ENCODE measurements around the gene TCERG1L. TPM values are rescaled to one million over a fixed set of nuclear protein-coding genes. Genes with fewer than 3 reads are reported as not detected.

TCERG1L gene
- total RNA-seq, 2 experiments from 2014 or later: 0.08 TPM; not detected in 1

DNA sequence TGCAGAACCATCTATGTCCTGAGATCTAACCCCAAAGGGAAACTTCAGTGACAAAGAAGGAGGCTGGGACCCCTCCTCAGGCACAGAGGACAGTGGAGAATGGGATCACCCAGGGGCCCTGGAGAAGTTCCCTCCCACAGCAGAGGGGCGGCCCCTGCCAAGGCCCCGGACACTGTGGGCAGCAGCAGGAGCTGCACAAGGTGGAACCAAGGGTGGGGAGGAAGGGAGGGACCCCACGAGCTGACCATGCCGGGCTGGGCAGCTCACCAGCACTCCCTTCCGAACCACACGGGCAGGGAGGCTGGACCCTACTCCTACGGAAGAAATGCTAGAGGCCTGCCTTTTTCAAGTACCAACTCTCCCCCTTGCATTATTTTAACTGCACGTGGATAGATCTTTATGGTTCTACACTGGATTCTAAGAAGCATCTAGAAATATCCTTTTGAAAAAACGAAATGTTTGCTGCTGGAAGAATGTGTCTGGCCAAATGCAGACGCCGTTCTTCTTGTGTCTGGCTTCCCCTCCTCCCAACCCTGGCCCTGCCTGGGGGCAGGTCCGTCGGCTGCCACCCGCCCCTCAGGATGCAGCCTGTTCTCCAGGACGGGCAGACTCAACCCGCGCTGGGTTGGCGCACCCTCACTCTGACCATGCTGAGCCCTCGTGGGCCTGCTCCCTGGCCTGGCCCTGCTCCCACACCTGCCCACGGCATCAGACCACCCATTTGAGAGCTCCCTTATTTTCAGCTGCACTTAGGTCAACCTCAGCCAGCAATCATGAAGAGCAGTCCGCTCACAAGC lies 193.9 kb downstream of the TCERG1L start:
- Mint-ChIP-seq H3K27ac (no peak overlapping the region), H3K9me3 (no peaks in the 10 kb centered on the region), H3K27me3 (no peaks in the 10 kb centered on the region)

DNA sequence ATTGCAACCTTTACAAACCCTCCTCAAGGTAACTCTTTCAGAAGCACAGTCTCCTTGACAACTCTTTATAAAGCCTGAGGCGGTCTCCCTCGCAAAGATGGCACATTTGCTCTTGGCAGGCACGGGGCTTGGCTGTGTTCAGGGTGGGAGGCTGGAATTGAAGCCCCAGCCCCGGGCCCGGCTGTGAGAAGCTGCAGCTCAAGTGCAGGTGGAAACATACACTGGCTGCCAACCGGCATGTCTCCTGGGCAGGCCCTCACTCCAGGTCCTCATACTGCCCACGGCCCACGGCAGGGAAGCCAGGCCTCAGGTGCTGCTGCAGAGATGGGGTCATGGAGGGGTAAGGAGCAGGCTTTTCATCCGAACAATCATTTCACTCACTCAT lies 194.5 kb downstream of the TCERG1L start:
- H3K27me3 Mint-ChIP-seq: no peaks in the 10 kb centered on the region
- no peaks in the 10 kb centered on the region for H3K36me3 Mint-ChIP-seq
- H3K4me3 Mint-ChIP-seq: no peak overlapping the region
- H3K4me1 Mint-ChIP-seq: no peaks in the 10 kb centered on the region
- no peak for DNase-seq
- no peak overlapping the region for H3K27ac Mint-ChIP-seq
- H3K9me3 Mint-ChIP-seq: no peaks in the 10 kb centered on the region

More for the DNA sequence above, 193.9 kb downstream of the TCERG1L start:
- no peaks in the 10 kb centered on the region for H3K36me3 Mint-ChIP-seq
- H3K4me1 Mint-ChIP-seq: no peaks in the 10 kb centered on the region
- no peak for DNase-seq
- H3K4me3 Mint-ChIP-seq: no peak overlapping the region

DNA sequence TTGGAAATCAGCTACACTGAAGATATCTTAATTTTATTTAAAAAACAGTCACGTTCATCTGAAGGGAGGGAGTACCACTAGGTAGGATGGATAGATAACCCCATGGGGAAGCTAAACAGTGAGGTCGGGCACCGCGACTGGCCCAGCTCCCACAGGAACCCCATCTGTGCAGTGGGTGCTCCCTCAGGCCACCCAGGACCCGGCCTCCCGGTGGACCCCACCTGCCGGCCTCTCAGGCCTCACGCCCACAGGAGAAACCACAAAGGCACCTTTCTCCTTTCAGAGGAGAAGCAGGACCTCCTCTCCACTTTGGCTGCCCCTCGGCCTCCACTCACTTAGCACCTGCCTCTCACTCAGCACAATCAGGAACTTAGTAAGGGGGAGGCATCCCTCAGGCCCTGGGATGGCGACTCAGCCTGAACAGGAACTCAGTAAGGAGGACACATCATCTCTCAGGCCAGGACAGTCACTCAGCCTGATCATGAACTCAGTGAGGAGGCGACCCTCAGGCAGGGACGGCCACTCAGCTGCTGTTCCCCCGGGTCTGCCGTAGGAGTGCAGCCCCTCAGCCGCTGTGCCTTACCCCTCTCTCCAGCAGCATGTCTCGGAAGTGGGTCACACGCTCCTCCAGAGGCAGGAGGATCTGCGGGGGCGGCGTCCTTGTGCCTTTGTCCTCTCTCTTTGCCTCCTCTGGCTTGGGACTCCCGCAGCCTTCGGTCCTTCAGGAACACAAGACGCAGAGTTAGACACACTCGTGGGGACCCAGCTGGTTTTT lies 195.1 kb downstream of the TCERG1L start:
- Mint-ChIP-seq H3K27ac (no peak overlapping the region), H3K27me3 (no peaks in the 10 kb centered on the region), H3K9me3 (no peaks in the 10 kb centered on the region), H3K36me3 (no peaks in the 10 kb centered on the region), H3K4me1 (no peaks in the 10 kb centered on the region), H3K4me3 (no peak overlapping the region)
- DNase-seq: no peak

DNA sequence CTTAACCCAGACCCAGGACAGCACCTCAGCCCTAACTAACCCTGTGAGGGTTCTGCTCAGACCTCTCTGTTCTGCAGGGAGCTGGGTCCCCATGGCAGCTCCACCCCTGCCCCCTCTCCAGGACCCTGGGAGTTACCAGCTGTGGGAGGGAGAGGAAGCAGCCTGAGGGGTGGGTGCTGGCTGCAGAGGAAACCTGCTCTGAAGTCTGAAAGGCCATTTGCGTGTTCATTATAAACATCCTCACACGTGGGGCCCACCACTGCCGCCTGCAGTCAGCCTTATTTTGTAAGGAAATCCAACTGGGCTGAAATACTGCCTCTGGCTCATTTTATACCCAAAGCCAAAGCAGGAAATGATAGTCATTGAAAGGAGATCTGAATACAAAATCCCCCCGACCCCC lies 195.7 kb downstream of the TCERG1L start:
- DNase-seq: no peak
- no peaks in the 10 kb centered on the region for H3K36me3 Mint-ChIP-seq
- no peak overlapping the region for H3K27ac Mint-ChIP-seq
- H3K4me1 Mint-ChIP-seq: no peaks in the 10 kb centered on the region
- H3K9me3 Mint-ChIP-seq: no peaks in the 10 kb centered on the region
- H3K27me3 Mint-ChIP-seq: no peaks in the 10 kb centered on the region
- H3K4me3 Mint-ChIP-seq: no peak overlapping the region

DNA sequence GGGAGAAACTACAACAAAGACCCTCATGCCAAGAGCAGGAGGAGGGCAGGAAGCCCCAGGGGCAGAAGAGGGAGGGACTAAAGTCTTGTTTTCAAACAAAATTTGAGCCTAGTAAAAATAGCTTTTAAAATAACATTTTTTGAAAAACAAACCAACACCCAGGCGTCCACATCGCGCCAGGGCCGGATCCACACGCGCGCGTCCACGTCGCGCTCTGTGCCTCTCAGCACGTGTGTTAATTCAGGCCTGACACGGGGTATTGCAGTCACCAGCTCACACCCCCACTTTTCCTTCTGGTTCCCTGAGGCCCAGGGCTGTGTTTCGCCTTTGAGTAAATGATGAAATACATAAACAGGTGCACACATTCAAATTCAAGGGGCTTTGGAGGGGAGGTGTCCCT lies 196.2 kb downstream of the TCERG1L start:
- H3K4me3 Mint-ChIP-seq: no peak overlapping the region
- H3K9me3 Mint-ChIP-seq: no peaks in the 10 kb centered on the region
- no peaks in the 10 kb centered on the region for H3K4me1 Mint-ChIP-seq

DNA sequence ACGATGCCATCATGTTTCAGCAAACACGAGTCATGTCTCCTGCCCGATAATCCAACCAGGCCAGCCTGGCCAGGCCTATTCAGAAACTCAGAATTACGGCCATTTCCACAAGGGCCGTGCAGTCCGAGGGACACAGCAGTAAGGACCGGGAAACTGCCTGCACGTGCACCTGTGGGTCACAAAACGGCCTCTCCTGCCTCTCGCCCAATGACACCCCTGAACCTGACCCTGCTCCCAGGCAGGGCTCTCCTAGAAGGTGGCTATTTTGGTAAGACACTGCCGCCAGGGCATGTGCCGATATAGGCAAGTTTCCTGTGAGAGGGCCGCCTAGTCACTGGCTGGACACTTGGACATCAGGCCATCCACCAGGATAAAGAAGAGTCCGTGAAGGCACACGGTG lies 196.7 kb downstream of the TCERG1L start:
- Mint-ChIP-seq H3K27me3 (no peaks in the 10 kb centered on the region), H3K36me3 (no peaks in the 10 kb centered on the region), H3K4me1 (no peaks in the 10 kb centered on the region), H3K4me3 (no peak overlapping the region), H3K9me3 (no peaks in the 10 kb centered on the region), H3K27ac (no peak overlapping the region)
- DNase-seq: no peak

More for the DNA sequence above, 196.2 kb downstream of the TCERG1L start:
- DNase-seq: no peak
- Mint-ChIP-seq H3K36me3 (no peaks in the 10 kb centered on the region), H3K27me3 (no peaks in the 10 kb centered on the region), H3K27ac (no peak overlapping the region)

DNA sequence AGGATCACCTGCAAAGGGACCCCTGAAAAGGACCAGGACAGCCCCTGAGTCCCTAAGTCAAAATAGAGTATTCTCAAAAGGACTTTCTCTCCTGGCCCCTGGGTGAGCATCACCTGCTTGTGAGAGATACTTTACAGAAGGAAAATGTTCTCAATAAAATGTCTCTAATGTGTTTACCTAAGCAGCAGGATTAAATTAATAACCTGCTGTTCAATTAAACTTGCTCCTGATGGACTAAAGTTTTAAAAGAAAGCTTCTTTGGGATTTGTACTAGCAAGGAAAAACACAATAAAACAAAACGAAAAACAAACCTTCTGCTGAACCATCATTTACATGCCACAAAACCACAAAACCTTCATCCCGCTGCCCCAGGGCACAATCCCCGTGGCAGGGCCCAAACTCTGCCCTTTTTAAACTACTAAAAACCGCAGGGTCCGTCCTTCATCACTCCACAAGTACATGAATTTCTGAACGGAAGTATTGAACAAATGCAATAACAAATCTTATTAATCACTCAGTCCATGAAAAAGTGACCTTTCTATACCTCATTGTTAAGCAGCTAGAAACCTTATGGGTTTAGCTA lies 197.7 kb downstream of the TCERG1L start:
- H3K4me1 Mint-ChIP-seq: no peaks in the 10 kb centered on the region
- DNase-seq: no peak
- no peaks in the 10 kb centered on the region for H3K9me3 Mint-ChIP-seq
- no peak overlapping the region for H3K27ac Mint-ChIP-seq
- no peaks in the 10 kb centered on the region for H3K36me3 Mint-ChIP-seq
- H3K27me3 Mint-ChIP-seq: no peaks in the 10 kb centered on the region
- H3K4me3 Mint-ChIP-seq: no peak overlapping the region

DNA sequence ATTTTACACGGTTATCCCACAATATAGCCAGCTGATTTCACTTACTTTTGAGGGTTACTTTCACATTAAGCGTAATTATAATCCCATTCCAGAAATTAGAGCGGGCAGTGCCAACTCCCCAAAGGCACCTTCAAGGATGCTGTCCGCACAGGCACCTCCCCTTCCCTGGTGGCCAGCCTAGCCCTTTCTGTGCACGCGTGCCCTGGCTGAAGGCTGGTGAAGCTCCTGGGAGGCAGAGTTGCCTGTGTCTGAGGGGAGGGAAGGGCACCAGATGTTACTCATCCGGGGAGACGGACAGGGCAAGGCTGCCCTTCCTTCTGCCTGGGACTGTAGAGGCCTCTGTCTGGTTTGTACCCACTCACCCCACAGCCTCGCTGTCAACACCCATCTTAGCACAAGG lies 198.4 kb downstream of the TCERG1L start:
- Mint-ChIP-seq H3K4me3 (no peak overlapping the region), H3K36me3 (no peaks in the 10 kb centered on the region), H3K9me3 (no peaks in the 10 kb centered on the region), H3K27ac (no peak overlapping the region), H3K4me1 (no peaks in the 10 kb centered on the region), H3K27me3 (no peaks in the 10 kb centered on the region)
- no peak for DNase-seq

DNA sequence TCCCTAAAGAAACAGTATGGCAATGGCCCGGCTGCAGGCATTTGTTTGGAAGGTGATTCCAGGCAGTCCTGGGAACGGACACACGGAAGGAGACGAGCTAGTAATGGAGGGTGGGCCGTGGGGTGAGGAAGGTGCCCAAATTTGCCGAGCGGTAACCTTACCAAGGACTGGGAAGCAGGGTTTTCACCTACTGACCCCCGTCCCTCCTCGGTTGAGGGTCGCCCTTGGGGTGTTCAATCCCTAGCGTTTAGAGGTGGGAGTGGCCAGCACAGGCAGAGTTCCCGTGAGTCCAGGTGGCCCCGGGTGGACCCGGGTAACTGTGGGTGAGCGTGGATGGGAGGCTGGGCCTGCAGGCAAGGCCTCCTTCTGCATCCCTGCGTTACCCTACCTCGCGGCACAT lies 198.8 kb downstream of the TCERG1L start:
- Mint-ChIP-seq H3K27me3 (no peaks in the 10 kb centered on the region), H3K36me3 (no peaks in the 10 kb centered on the region), H3K4me3 (no peak overlapping the region), H3K27ac (no peak overlapping the region), H3K4me1 (no peaks in the 10 kb centered on the region), H3K9me3 (no peaks in the 10 kb centered on the region)
- no peak for DNase-seq

DNA sequence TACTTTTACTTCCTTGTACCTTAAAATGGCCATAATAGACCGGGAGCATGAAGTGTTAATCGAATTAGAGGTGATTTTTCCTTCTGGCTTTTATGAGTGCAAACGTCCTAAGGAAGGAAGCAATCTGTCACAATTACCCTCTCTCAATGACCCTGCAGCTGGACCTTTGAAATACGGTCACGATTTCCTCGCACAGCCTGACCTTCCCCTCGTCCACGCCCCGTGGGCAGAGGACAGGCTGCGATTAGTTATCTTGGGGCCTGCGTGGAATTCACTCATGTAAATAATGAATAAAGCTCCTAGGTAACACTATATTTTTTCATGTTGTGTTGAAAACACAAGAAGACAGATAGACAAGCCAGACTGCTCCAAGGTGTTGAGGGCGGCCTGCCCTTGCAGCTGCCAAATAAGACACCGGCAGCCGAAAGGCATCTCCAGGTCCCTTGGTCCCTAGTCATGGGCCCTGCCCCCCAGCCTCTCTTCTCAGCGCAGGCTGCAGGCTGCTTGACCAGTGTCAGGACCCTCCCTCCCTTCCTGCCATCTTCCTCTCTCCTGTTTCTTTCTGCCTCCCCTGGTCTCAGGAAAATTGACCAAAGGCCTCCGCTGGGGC lies 199.9 kb downstream of the TCERG1L start:
- Mint-ChIP-seq H3K36me3 (no peaks in the 10 kb centered on the region), H3K9me3 (no peaks in the 10 kb centered on the region), H3K4me1 (no peaks in the 10 kb centered on the region), H3K27me3 (no peaks in the 10 kb centered on the region), H3K4me3 (no peak overlapping the region), H3K27ac (no peak overlapping the region)
- DNase-seq: no peak

DNA sequence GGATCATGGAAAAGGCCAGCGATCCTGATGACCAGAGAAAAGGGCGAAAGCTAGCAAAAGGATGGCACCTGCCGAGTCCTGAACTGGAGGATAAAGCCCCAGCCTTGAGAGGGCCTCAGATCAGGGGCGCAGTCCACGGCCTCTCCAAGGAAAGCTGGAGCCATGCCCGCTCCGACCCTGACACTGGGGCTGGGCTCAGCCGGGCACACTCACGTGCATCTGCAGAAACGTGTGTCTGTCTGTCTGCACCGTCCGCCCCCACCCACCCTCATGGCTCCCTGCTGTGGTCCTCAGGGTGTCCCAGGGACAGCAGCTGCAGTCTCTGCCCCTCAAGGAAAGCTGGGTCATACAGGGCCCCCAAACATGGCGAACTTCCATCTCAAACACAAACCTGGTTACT lies 200.5 kb downstream of the TCERG1L start:
- Mint-ChIP-seq H3K27me3 (no peaks in the 10 kb centered on the region), H3K36me3 (no peaks in the 10 kb centered on the region), H3K4me1 (no peaks in the 10 kb centered on the region), H3K9me3 (peaks cover 2% of the 10 kb centered on the region), H3K4me3 (no peak overlapping the region), H3K27ac (no peak overlapping the region)
- DNase-seq: no peak

DNA sequence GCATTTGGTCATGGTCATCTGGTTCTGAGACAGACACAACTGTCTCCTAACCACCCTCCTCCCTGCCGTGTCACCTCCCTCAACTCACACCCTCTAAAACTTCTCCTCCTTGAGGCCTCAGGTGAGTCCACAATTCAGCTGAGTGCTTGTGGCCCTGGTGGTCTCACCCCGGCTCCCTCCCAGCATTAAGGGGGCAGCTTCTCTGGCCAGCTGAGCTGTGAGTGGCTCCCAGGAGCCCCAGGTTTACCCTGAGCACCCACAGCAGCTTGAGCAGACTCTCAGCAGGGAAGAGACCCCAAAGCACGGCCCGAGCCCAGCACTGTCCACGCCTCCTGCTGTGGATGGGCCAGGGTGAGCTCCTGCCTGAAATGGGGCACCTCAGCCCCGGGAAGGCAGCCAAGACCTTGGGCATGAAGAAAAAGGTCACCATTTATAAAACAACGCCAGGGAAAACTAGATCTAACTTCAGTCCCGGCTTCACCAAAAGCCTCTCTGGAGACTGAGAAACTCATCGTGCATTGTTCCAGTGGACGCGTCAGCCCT lies 201.2 kb downstream of the TCERG1L start:
- H3K36me3 Mint-ChIP-seq: no peaks in the 10 kb centered on the region
- H3K4me3 Mint-ChIP-seq: no peak overlapping the region
- H3K9me3 Mint-ChIP-seq: peaks cover 2% of the 10 kb centered on the region
- no peak for DNase-seq
- no peaks in the 10 kb centered on the region for H3K27me3 Mint-ChIP-seq
- no peaks in the 10 kb centered on the region for H3K4me1 Mint-ChIP-seq
- H3K27ac Mint-ChIP-seq: no peak overlapping the region

DNA sequence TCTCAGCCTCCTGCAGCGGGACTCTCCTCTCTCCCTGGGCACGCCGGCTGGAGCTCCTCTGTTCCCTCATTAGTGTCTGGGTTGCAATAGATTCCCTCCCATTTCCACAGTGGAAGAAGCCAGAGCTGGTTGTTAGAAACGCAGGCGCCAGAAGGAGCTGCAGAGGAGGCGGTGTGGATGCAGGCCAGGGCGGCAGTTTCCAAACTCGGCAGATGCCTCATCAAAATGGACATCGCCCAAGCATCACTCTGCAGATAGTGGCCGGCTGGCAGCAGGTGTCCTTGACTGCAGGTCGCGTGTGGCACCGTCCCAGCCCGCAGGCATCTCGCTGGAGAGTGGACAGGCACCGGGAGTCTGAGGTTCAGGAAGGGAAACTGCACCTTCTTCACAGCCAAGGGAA lies 201.8 kb downstream of the TCERG1L start:
- H3K4me1 Mint-ChIP-seq: no peaks in the 10 kb centered on the region

DNA sequence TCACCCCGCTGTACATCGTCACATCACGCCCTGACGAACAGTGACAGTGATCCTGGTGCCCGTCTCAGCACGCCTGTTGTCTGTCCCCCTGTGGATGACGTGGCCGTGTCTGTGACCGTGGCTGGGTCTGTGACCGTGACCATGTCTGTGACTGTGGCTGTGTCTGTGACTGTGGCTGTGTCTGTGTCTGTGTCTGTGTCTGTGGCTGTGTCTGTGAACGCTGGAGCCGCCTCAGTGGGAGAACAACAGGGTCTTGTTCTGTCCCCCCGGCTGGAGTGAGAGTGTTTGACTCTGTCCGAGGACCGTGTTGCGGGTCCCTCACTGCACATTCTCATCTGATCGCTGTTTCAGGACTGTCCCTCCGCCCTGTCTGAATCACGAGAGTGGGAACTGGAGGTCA lies 202.2 kb downstream of the TCERG1L start:
- H3K27ac Mint-ChIP-seq: no peak overlapping the region
- H3K27me3 Mint-ChIP-seq: no peaks in the 10 kb centered on the region
- DNase-seq: no peak

More for the DNA sequence above, 201.8 kb downstream of the TCERG1L start:
- peaks cover 2% of the 10 kb centered on the region for H3K9me3 Mint-ChIP-seq
- H3K27ac Mint-ChIP-seq: no peak overlapping the region
- no peaks in the 10 kb centered on the region for H3K27me3 Mint-ChIP-seq
- H3K4me3 Mint-ChIP-seq: no peak overlapping the region
- no peak for DNase-seq
- H3K36me3 Mint-ChIP-seq: no peaks in the 10 kb centered on the region

DNA sequence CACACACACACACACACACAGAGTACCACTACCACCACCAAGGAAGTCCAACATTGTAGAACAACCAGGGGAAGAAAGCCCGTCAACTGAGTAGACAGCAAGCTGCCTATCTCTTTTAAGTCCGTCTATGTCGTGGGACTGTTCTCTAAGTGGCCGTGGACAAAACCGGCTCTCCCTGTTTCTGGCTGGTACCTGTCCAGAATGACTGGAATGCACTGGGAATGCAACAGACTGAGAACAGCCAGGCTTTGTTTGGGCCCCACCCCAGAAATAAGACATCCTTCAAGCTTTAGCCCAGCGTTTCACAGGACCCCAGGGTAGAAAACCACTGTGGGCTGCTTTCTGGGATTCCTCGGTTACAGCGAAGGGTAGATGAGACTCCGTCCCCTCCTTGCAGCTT lies 203.6 kb downstream of the TCERG1L start:
- Mint-ChIP-seq H3K4me3 (no peak overlapping the region), H3K36me3 (no peaks in the 10 kb centered on the region), H3K27me3 (no peaks in the 10 kb centered on the region), H3K27ac (no peak overlapping the region), H3K9me3 (peaks cover 2% of the 10 kb centered on the region), H3K4me1 (no peaks in the 10 kb centered on the region)
- no peak for DNase-seq

More for the DNA sequence above, 202.2 kb downstream of the TCERG1L start:
- Mint-ChIP-seq H3K4me1 (no peaks in the 10 kb centered on the region), H3K36me3 (no peaks in the 10 kb centered on the region), H3K9me3 (peaks cover 2% of the 10 kb centered on the region), H3K4me3 (no peak overlapping the region)

Measured in activated naive CD8-positive, alpha-beta T cell treated with anti-CD3 and anti-CD28 coated beads for 36 hours (primary cell).